Erythroblast (primary cell): ENCODE measurements around the gene ZNF362.

ENCODE experiments used
- GATA1 ChIP-seq: IDR thresholded peaks from 2 replicates; pipeline ENCODE4 v1.6.1; 2011; ENCODE audit warnings: low read depth, mild to moderate bottlenecking, control low read depth, low read length, moderate library complexity
- POLR2A ChIP-seq: IDR thresholded peaks from 2 replicates; pipeline ENCODE4 v1.6.1; 2011; ENCODE audit warnings: mild to moderate bottlenecking, low read length

DNA sequence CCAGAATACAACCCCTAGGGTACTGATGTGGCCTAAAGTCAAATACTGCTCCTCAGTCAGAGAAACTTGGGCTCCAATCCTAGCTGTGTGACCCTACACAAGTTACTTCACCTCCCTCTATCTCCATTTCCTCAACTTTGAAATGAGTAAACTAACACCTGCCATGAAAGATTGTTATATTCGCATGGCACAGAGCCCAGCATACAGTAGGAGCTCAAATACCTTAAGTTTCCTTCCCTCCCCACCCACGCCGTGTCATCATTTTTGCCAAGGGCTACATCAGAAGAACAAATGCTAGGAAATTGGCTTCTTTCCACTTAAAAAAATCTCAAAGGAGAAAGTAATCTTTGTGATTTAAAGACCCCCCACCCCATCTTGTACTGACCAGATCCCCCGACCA is 22.2 kb upstream of the ZNF362 start:
- TF ChIP-seq POLR2A (no peak), GATA1 (no peak)
